HG03520 (cell line): ENCODE results near the gene PAGE5.

Experiments used
- ATAC-seq: cut with Tn5 transposase; IDR thresholded peaks from one replicate; pipeline ENCODE4 v1.9.1; 2021; ENCODE audit warnings: mild to moderate bottlenecking, moderate library complexity; ENCODE audit not compliant: unreplicated experiment

Gene PAGE5, protein sequence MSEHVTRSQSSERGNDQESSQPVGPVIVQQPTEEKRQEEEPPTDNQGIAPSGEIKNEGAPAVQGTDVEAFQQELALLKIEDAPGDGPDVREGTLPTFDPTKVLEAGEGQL

DNA sequence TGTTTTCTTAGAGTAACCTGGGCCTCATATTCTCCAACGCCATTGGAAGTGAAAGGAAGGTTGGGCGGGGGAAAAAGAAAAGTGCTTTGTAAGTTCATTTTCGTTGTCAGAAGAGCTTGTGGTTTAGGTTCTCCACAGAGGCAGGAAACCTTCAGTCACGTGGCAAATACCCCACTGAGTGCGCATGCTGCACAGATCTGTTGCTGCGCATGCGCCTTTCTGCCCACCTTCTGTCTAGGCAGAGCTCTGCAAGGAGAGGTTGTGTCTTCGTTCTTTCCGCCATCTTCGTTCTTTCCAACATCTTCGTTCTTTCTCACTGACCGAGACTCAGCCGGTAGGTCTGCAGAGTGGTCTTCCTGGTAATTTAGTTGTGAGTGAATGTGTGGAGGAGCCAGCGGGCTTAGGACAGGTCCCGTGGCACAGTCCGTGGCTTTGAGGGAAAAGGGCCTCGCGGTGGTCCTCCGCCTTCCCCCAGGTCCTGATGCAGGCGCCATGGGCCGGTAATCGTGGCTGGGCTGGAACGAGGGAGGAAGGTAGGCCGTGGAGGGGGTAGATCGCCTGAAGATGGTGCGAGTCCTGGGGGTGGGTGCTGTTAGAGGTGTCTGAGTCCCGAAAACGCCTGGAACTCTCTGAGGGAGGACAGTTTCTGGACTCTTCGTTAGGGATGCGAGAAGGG lies at the start of gene PAGE5:
TSS of gene PAGE5 (plus strand) at position 228 of the 676 bp plus-strand sequence. CDS start 1,037 bp downstream, outside the sequence.
- no peak for ATAC-seq

DNA sequence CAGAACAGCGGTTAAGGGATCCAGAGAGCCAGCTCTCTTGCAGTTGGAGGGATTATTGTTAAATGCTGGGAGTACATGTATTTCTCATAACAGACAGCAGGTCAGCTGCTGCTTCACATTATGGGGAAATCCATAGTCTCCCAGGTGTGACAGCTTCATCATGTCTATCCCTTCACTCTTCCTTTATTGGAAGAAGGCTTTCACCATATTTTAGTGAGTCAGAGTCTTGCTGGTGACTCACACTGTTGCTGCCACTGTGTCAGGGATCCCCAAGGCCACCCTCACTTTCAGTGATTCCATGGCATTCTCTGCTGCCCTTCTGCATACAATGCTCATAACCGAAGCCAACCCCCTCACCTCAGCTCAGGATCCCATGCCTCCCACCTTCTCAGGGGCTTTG lies 32.9 kb upstream of the PAGE5 start:
- no peak for ATAC-seq

DNA sequence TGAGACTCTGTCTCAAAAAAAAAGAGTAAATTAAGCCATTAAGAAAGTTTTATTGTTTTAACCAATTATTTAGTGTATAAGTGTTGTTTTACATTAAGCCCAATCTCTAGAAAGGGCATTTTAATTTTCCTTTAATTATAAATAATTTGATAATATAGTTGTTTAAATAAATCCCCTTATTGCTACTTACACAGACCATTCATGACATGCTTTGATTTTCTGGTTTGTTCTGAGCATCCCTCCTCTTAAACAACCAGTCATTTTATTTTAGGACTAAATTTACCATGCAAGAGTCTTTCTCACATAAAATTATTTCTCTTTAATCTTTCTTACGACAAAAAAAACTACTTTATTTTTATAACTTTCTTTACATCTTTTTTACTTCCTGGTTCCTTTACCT lies 23.5 kb upstream of the PAGE5 start:
- ATAC-seq = no peak

DNA sequence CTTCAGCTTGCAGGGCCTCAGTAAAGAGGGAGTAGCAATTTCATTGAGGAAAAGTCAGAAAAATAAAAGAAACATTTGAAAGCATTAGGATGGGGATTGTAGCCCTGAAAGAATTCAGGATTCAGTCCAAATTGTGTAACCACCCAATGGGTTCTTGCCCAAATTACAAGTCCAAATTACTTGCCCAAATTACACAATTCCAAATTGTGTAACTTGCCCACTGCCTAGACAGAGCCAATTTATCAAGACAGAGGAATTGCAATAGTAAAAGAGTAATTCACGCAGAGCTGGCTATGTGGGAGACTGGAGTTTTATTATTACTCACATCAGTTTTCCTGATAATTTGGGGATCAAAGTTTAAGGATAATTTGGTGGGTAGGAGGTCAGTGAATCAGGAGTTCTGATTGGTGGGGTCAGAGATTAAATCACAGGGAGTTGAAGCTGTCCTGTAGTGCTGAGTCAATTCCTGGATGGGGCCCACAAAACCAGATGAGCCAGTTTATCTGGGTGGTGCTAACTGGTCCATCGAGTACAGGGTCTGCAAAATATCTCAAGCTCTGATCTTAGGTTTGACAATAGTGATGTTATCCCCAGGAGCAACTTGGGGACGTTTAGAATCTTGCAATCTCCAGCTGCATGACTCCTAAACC lies 18.1 kb upstream of the PAGE5 start:
- no peak for ATAC-seq

DNA sequence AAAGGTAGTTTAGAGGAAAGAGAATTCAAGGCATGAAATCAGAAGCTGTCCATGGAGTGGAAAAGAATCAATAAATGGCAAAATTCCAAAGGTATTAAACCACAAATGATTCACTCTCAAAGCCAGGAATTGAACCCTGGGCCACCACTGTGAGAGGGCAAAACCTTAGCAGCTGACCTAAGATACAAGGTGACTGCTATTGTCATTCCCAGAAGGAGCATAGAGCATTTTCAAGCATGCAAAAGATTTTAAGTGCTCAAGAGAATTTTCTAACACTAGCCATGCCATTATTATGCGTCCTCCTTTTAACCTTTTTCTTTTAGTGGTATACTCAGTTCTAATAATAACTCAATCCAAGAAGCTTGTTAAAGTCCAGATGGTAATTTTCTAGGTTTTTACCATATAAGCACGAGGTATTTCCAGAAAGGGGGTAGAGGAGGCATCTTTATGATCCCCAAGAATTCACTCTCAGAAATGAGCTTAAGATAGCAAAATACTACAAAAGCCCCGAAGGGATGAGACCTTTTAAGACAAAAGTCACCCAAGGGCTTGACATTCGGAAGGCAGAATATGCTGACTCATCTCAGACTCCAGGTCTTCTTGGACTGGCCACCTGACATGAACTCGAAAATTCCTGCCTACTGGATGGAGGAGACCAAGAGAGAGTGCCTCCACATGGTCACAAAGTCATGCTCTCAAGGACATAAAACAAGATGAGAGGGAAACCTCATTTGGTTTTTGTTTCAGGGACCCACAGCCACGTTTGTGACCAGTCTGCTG lies 13.8 kb upstream of the PAGE5 start:
- ATAC-seq = no peak

DNA sequence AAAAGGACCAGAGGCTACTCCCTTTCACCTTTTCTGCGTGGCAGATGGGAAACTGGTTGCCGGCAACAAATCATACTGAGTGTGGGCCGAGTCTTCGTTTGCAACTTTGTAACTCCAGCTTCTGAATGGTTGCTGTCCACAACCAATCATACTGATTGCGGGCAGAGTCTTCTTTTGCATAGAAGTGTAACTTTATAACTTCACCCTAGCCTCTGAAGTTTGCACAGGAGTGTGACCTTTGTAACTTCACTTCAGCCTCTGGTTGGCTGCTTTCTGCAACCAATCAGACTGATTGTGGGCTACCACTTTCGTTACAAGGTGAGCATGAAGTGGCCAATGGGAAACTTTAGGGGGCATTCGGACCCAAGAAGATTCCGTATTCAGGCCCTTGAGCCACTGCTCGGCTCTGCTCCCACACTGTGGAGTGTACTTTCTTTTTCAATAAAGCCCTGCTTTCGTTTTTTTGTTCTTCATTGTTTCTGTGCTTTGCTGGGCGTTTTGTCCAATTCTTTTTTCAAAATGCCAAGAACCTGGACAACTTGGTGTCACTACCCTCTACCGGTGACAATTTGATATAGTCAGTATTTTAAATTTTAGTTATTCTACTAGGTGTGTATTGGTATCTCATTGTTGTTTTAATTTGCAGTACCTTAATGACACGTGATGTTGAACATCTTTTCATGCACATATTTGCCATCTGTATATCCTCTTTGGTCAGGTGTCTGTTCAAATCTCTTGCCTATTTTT lies 9.0 kb upstream of the PAGE5 start:
- ATAC-seq = no peak

DNA sequence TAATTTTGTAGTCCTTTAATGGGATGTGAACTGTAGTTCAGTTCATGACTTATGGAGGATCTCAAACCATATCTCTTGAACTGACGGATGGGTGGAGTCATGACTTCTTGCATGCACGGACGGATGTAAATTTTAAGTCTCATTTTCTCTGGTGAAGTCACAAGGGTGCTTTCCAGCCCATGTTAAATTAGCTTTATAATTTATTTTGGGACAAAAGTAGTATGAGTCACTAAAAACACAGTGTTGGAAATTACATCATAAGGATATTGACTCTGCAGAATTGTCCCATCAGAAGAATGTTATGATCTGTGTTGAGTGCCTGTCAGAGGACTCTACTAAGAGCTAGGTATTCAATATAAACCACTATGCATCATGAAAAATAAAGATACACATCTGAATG lies 6.8 kb upstream of the PAGE5 start:
- ATAC-seq = no peak

DNA sequence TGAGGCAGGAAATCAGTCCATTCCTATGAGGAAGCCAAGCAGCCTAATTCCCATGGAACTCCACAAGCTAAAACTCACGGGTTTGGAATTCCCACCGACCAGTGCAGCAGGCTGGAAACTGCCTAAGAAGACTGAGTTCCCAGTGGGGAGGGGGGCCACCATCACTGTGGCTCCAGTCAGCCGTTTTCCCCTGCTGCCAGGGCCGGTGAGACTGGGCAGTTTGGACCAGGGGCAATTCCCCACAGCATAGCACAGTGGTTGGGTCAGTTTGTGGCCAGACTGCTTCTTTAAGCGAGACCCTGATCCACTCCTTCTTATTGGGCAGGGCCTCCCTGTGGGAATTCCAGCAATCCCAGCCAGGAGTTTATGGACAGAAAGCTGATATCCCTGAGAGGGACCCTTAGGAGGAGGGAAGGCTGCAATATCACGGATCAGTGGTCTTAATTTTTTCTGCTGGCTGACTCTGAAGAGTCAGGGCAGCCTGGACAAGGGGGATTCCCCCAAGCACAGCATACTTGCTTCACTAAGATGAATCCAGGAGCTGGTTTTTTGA lies 20.7 kb downstream of the PAGE5 start:
- no peak for ATAC-seq

DNA sequence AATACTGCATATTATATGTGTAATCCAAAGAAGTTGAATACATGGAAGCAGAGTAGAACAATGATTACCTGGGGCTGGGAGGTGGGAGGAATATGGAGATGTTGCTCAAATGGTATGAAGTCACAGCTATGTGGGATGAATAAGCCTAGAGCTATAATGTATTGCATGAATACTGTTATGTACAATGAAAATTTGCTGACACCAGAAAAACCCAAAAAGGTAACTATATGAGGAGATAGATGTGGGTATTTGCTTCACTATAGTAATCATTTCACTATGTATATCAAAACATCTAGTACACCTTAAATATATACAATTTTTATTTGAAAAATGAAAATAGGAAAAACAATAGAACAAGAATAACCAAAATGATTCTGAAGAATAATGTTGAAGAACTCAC lies 33.4 kb downstream of the PAGE5 start:
- no peak for ATAC-seq

DNA sequence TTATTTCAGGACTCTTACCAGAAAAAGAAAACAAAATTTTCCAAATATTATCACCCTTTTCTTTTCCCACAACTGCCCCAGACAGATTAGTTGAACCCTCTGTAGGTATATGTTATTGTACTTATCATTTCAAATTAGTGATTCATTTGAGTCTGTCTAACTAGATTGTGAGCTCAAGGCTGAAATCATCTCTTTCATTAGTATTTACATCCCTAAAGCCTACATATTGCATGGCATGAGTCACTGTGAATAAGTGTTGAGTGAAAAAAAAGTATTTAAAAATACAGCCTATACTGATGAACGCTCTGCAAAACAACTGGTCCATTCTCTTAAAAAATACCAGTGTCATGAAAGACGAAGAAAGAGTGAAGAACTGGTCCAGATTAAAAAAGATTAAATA lies 40.7 kb downstream of the PAGE5 start:
- ATAC-seq = no peak

DNA sequence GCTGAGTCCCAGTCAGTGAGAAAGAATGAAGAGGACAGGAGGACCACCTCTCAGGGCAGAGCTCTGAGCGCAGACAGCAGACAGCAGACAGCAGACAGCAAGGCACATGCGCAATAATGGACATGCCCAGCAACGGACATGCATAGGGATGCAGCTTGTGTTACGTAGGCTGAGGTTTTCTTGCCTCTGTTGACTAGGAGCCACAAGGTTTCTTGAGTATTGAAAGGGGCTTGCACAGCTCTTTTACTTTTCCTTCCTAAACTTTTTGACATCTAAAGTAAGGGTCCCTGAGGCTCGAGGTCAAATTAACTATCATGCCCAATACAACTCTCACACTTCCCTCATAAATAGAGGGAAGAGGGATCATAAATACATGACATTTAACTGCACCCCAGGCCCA lies 44.7 kb downstream of the PAGE5 start, which contains the start of gene PAGE3:
TSS of gene PAGE3 (minus strand) at position 101 of the 400 bp plus-strand sequence. CDS start 1,013 bp downstream, outside the sequence.
- ATAC-seq = no peak
